Endothelial cell of umbilical vein (primary cell): ENCODE data around the gene BMPR1B. TPM values are rescaled to one million over a fixed set of nuclear protein-coding genes. Genes with fewer than 3 reads are reported as not detected.

Experiments used
- BruUV-seq: library from RNA; stranded (reverse); fragments of 400-500 nt; replicated peaks from 2 replicates; lab custom pipeline; 2021; lab: Mats Ljungman, UMichigan
- CTCF ChIA-PET: fragments of 300-600, 350-600 bp; sonication (Branson Sonifier 250); formaldehyde crosslinking; loops from one replicate; lab custom pipeline; 2021; ENCODE audit warnings: antibody characterized with exemption, inconsistent platforms; lab: Charles Lee
- POLR2A ChIA-PET: fragments of 300-600, 350-600 bp; sonication (Branson Sonifier 250); formaldehyde crosslinking; loops from one replicate; lab custom pipeline; 2021; ENCODE audit warnings: antibody characterized with exemption, inconsistent platforms; lab: Charles Lee
- DNase-seq: peaks from one replicate; pipeline ENCODE4 v3.0.0-alpha.2; 2011; ENCODE audit warnings: low read depth, low spot score
- FAIRE-seq: peaks from 2 replicates; lab custom pipeline; 2011; peaks lifted over from hg19 to GRCh38; lab: Jason Lieb, UNC
- H2AFZ ChIP-seq: 2 replicates; pipeline ENCODE4 v1.6.0; 2012; ENCODE audit warnings: low read depth, low read length, control low read depth, inconsistent platforms
- H3K27ac ChIP-seq: 2 replicates; pipeline ENCODE4 v1.5.1; 2011; ENCODE audit warnings: low read depth, mild to moderate bottlenecking, control low read depth, low read length, moderate library complexity; ENCODE audit not compliant: insufficient read depth
- H3K27me3 ChIP-seq, 2 experiments: 2 replicates each; pipeline versions ENCODE4 v1.6.0 to v1.6.1; 2011; ENCODE audit warnings: low read length in 2 of 2, mixed read lengths in 1 of 2; ENCODE audit not compliant: control insufficient read depth in 2 of 2, insufficient read depth in 2 of 2
- H3K36me3 ChIP-seq, 2 experiments: 2 replicates in 1 of 2; 3 replicates in 1 of 2; pipeline ENCODE4 v1.5.1; 2011; ENCODE audit warnings: low read length in 2 of 2, mild to moderate bottlenecking in 1 of 2, moderate library complexity in 1 of 2; ENCODE audit not compliant: control insufficient read depth in 2 of 2, insufficient read depth in 2 of 2; ENCODE audit errors: extremely low read depth in 1 of 2
- H3K4me1 ChIP-seq: 3 replicates; pipeline ENCODE4 v1.5.1; 2011; ENCODE audit warnings: mild to moderate bottlenecking, low read length; ENCODE audit not compliant: control insufficient read depth, insufficient read depth; ENCODE audit errors: extremely low read depth
- H3K4me2 ChIP-seq: 2 replicates; pipeline ENCODE4 v1.6.1; 2011; ENCODE audit warnings: low read length, control low read depth, mixed read lengths; ENCODE audit not compliant: insufficient read depth
- H3K4me3 ChIP-seq, 3 experiments: fragments of 200-600 bp in 1 of 3; sonication (generic), shearing (Covaris generic) in 1 of 3; replicated peaks in 1 of 3; 2 replicates each; pipeline ENCODE4 v1.5.1; 2011 to 2016; ENCODE audit warnings: control low read depth in 3 of 3, low read length in 3 of 3, mild to moderate bottlenecking in 2 of 3, inconsistent platforms in 1 of 3, low read depth in 1 of 3, moderate library complexity in 1 of 3; ENCODE audit not compliant: insufficient read depth in 1 of 3
- H3K79me2 ChIP-seq: 2 replicates; pipeline ENCODE4 v1.6.0; 2012; ENCODE audit warnings: low read length, inconsistent platforms; ENCODE audit not compliant: control insufficient read depth, insufficient read depth
- H3K9ac ChIP-seq: replicated peaks from 2 replicates; pipeline ENCODE3; 2011; ENCODE audit warnings: low read length, control low read depth; ENCODE audit not compliant: insufficient read depth; ENCODE audit errors: extremely low read depth
- H3K9me1 ChIP-seq: replicated peaks from 3 replicates; pipeline ENCODE4 v1.6.0; 2011; ENCODE audit warnings: mild to moderate bottlenecking, low read length; ENCODE audit not compliant: control insufficient read depth, insufficient read depth; ENCODE audit errors: extremely low read depth
- H3K9me3 ChIP-seq: replicated peaks from 2 replicates; pipeline ENCODE4 v1.5.1; 2012; ENCODE audit warnings: low read length, inconsistent platforms; ENCODE audit not compliant: control insufficient read depth, insufficient read depth
- H4K20me1 ChIP-seq: replicated peaks from 2 replicates; pipeline ENCODE3; 2011; ENCODE audit warnings: mild to moderate bottlenecking, low read length; ENCODE audit not compliant: control insufficient read depth, insufficient read depth; ENCODE audit errors: extremely low read depth
- EZH2 ChIP-seq: IDR thresholded peaks from 2 replicates; pipeline ENCODE4 v1.6.1; 2012; ENCODE audit warnings: borderline replicate concordance, low read depth, mild to moderate bottlenecking, moderate library complexity, low read length, inconsistent platforms; ENCODE audit not compliant: severe bottlenecking
- FOS ChIP-seq: IDR thresholded peaks from 2 replicates; pipeline ENCODE4 v1.6.1; 2011; ENCODE audit warnings: mild to moderate bottlenecking, low read length, moderate library complexity, borderline replicate concordance; ENCODE audit not compliant: insufficient read depth
- GATA2 ChIP-seq: IDR thresholded peaks from 2 replicates; pipeline ENCODE4 v1.7.0; 2011; ENCODE audit warnings: low read depth, mild to moderate bottlenecking, moderate library complexity, mixed read lengths, low read length; ENCODE audit not compliant: insufficient read length, insufficient read depth
- JUN ChIP-seq: IDR thresholded peaks from 2 replicates; pipeline ENCODE4 v1.6.1; 2011; ENCODE audit warnings: borderline replicate concordance, low read depth; ENCODE audit not compliant: insufficient read length, insufficient read depth
- MYC ChIP-seq: IDR thresholded peaks from one replicate; pipeline ENCODE4 v1.6.1; 2011; ENCODE audit warnings: mild to moderate bottlenecking, low read depth, low read length
- POLR2A ChIP-seq: IDR thresholded peaks from 2 replicates; pipeline ENCODE4 v1.6.1; 2012; ENCODE audit warnings: low read depth, mild to moderate bottlenecking, control low read depth, low read length
- POLR2AphosphoS5 ChIP-seq: IDR thresholded peaks from 2 replicates; pipeline ENCODE4 v1.6.1; 2012; ENCODE audit warnings: low read depth, mild to moderate bottlenecking, control low read depth, low read length, moderate library complexity; ENCODE audit not compliant: insufficient read depth
- dilution Hi-C: fragments of 300-500 bp; cut with MboI; formaldehyde crosslinking; loops from one replicate; pipeline ENCODE4 v1.15.0; 2019; ENCODE audit warnings: low sequenced_read_pairs; ENCODE audit not compliant: extremely low pct_ligation_motif_present
- intact Hi-C: fragments of 100-400 bp; cut with micrococcal nuclease; formaldehyde crosslinking; loops from one replicate; pipeline ENCODE4 v1.10.0; 2022
- polyA plus RNA-seq, 4 experiments: library from polyadenylated mRNA; depleted of rRNA in 3 of 4; stranded (reverse) in 3 of 4; unstranded in 1 of 4; fragments of >200 nt; gene quantifications; 2 replicates each; pipeline versions ENCODE4 v1.2.1 to v1.2.3, GENCODE V29; 2011 to 2012; ENCODE audit warnings: missing spikeins in 1 of 4
- total RNA-seq: library from RNA; stranded (reverse); gene quantifications from 2 replicates; pipeline ENCODE4 v1.2.3, GENCODE V29; 2021
- TF ChIP-seq, protein P1 (sequence below): IDR thresholded peaks from 2 replicates; pipeline ENCODE4 v1.6.1; 2011; ENCODE audit not compliant: insufficient read depth, insufficient read length
- TF ChIP-seq, protein P2 (sequence below), 2 donors: IDR thresholded peaks; 1 replicate in 1 of 2; 2 replicates in 1 of 2; pipeline ENCODE4 v1.5.1; 2011; ENCODE audit warnings: low read length in 2 of 2, mild to moderate bottlenecking in 2 of 2, moderate library complexity in 2 of 2, control low read depth in 1 of 2, inconsistent platforms in 1 of 2, low read depth in 1 of 2; ENCODE audit not compliant: insufficient read depth in 1 of 2; ENCODE audit errors: extremely low read depth in 1 of 2

BMPR1B gene
- total and polyA plus RNA-seq, 2 donors (not counting 3 experiments of a cell fraction or from before 2014, with no cell fraction given): 0.28 to 2.1 TPM

DNA sequence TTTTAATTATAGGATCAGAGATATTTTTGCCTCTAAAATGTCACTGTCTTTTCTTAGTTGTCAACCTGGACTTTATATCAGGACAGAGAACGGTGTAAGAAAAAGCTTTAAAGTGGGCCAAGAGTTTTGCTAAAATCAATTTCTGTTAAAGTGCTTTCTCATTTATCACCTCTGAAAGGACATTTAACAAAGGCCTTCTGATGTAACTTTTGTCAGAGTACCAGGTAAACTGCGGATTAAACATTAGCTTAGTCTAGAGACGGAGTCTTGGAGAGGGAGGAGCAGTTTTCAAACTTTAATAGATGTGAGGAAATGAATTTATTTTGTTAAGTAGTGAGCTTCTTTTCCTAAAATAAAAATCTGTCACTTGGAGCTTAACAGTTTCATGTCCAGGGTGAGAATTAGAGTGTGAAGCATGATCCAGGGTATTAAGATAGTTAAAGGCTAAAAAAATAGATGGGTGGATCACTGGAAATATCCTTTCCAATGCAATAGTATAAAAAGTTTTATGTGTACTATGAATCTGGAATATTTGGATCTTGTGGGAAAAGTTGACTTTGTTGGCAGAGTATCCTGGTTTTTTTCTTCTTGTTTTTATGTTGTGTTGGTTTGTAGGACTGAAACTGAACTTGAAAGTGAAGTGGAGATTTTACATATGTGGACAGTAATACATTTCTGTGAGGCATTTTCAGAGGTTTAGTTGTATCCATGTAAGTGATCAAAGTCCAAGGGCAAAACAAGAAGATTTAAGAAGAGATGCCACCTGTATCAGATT, 33.6 kb upstream of the BMPR1B start:
- no TSS peak for BruUV-seq
- intact Hi-C loops (no loop called here), dilution Hi-C loops (no loop called here)
- Histone ChIP-seq H3K36me3 (no peaks in the 10 kb centered on the region), H3K9me1 (no peaks in the 10 kb centered on the region), H2AFZ (peak overlapping the region; percentile 30), H3K79me2 (no peaks in the 10 kb centered on the region), H4K20me1 (no peaks in the 10 kb centered on the region), H3K4me1 (no peaks in the 10 kb centered on the region), H3K27me3 (no peaks in the 10 kb centered on the region), H3K27ac (no peak overlapping the region), H3K9ac (no peak overlapping the region), H3K9me3 (no peaks in the 10 kb centered on the region), H3K4me2 (no peak overlapping the region), H3K4me3 (no peak overlapping the region)
- TF ChIP-seq EZH2 (no peak), MYC (no peak), FOS (no peak), POLR2AphosphoS5 (no peak), POLR2A (no peak), GATA2 (no peak), JUN (no peak)
- TF ChIP-seq, protein P1, sequence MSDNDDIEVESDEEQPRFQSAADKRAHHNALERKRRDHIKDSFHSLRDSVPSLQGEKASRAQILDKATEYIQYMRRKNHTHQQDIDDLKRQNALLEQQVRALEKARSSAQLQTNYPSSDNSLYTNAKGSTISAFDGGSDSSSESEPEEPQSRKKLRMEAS: no peak
- TF ChIP-seq, protein P2, sequence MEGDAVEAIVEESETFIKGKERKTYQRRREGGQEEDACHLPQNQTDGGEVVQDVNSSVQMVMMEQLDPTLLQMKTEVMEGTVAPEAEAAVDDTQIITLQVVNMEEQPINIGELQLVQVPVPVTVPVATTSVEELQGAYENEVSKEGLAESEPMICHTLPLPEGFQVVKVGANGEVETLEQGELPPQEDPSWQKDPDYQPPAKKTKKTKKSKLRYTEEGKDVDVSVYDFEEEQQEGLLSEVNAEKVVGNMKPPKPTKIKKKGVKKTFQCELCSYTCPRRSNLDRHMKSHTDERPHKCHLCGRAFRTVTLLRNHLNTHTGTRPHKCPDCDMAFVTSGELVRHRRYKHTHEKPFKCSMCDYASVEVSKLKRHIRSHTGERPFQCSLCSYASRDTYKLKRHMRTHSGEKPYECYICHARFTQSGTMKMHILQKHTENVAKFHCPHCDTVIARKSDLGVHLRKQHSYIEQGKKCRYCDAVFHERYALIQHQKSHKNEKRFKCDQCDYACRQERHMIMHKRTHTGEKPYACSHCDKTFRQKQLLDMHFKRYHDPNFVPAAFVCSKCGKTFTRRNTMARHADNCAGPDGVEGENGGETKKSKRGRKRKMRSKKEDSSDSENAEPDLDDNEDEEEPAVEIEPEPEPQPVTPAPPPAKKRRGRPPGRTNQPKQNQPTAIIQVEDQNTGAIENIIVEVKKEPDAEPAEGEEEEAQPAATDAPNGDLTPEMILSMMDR (IDR thresholded peaks at IDR 0.05; ENCODE audit: extremely low read depth in 1 of 2, insufficient read depth in 1 of 2, low read depth in 1 of 2, low read length in 2 of 2): no peak
- DNase-seq (no peak), FAIRE-seq (peak; percentile 62)
- POLR2A ChIA-PET: no interaction called here
- CTCF ChIA-PET: interaction anchor here (1.5 to 1.9 kb wide), 3 partner anchors 8 to 32 kb away, joined by 3 to 4 read pairs (median 4); no protein-coding TSS in a partner anchor
